Prostate gland (tissue), 2 donors: ENCODE data around the gene KIF17. TPM values are rescaled to one million over a fixed set of nuclear protein-coding genes. Genes with fewer than 3 reads are reported as not detected.

ENCODE experiments used
- DNase-seq: peaks from one replicate; pipeline ENCODE4 v3.0.0-alpha.2; 2019; ENCODE audit warnings: low spot score
- H3K27ac ChIP-seq, 2 donors: fragments of 200-600 bp; sonication (generic); 2 replicates each; pipeline ENCODE4 v1.5.1; 2017 to 2019
- H3K27me3 ChIP-seq: fragments of 200-600 bp; sonication (generic); replicated peaks from 2 replicates; pipeline ENCODE4 v1.5.1; 2019; ENCODE audit not compliant: insufficient read depth
- H3K36me3 ChIP-seq, 2 donors: fragments of 200-600 bp; sonication (generic); 1 replicate in 1 of 2; 2 replicates in 1 of 2; pipeline versions ENCODE4 v1.5.1 to v1.8.1; 2017 to 2019
- H3K4me1 ChIP-seq: fragments of 200-600 bp; sonication (generic); replicated peaks from 2 replicates; pipeline ENCODE4 v1.5.1; 2019
- H3K4me3 ChIP-seq, 2 donors: fragments of 200-600 bp; sonication (generic); 2 replicates each; pipeline ENCODE4 v1.5.1; 2017 to 2019
- H3K9me3 ChIP-seq: fragments of 200-600 bp; sonication (generic); 2 replicates; pipeline ENCODE4 v1.5.1; 2017
- POLR2A ChIP-seq: fragments of 450-650 bp; IDR thresholded peaks from one replicate; pipeline ENCODE4 v1.6.1; 2016; ENCODE audit warnings: antibody characterized with exemption, mild to moderate bottlenecking
- POLR2AphosphoS5 ChIP-seq: sonication (generic); formaldehyde crosslinking; IDR thresholded peaks from one replicate; pipeline ENCODE4 v1.6.1; 2017; ENCODE audit warnings: antibody characterized with exemption
- WGBS: methylation state at CpG from one replicate; pipeline ENCODE4 v1.1.5; 2018; 5-methylcytosine and 5-hydroxymethylcytosine counted together
- intact Hi-C: fragments of 100-400 bp; cut with DNase I; formaldehyde crosslinking; loops from one replicate; pipeline ENCODE4 v1.14.2; 2022
- total RNA-seq, 2 donors: library from RNA; depleted of rRNA; stranded (reverse); fragments of >200 nt; gene quantifications; one replicate each; pipeline ENCODE4 v1.1.0, GENCODE V29; 2016
- TF ChIP-seq, protein P1 (sequence below), 4 experiments: fragments of 200-600 bp in 2 of 4; fragments of 450-650 bp in 2 of 4; sonication (generic) in 2 of 4; IDR thresholded peaks; 1 replicate in 3 of 4; 2 replicates in 1 of 4; pipeline ENCODE4 v1.5.1; 2016 to 2019; ENCODE audit warnings: antibody characterized with exemption in 4 of 4, mild to moderate bottlenecking in 2 of 4, moderate library complexity in 2 of 4

The KIF17 gene
- total RNA-seq, 2 donors from 2014 or later, result 1.6 to 12.6 TPM

DNA sequence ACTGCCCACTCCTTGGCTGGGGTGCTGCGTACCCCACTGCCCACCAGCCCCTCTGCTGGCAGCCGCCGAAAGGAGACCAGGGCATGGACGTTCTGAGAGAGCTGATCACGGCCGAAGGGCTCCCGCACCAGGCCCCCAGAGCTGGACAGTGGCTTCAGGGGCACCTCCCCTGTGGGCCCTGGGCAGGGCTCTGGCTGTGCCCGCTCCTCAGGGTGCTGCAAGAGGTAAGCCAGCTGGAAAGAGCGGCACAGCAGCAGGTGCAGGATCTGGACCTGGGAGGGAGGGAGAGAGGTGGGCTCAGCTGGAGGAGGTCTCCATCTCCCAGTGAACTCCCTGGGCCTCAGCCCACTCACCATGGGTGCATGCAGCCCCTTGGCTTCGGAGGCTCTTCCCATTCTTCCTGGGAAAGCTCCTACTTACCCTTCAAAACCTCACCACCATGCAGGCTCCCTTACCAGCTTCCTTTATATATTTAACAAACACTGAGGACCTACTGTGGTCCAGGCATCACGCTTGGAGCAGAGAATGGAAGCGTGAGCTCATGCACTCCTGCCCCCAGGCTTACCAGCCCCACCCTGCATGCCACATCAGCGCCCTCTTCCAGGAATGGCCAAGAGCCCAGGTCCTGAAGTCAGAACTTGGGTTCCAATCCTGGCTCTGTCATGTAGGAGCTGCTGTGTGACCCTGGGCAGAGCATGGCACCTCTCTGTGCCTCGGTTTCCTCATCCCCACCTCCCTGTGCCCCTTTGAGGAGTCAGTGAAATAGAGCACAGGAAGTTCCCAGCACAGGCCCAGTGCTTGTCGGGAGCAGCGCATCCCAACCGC lies 6.8 kb upstream of the KIF17 start:
- Histone ChIP-seq H3K4me1 (no peaks in the 10 kb centered on the region), H3K27ac (no peak overlapping the region), H3K9me3 (no peaks in the 10 kb centered on the region), H3K27me3 (no peaks in the 10 kb centered on the region), H3K36me3 (no peaks in the 10 kb centered on the region), H3K4me3 (no peak overlapping the region)
- no peak for DNase-seq
- WGBS, result 85% methylated on average over 17 of the region's 17 CpGs
- no peak for TF ChIP-seq POLR2A
- TF ChIP-seq POLR2AphosphoS5, result no peak
- TF ChIP-seq, protein P1, sequence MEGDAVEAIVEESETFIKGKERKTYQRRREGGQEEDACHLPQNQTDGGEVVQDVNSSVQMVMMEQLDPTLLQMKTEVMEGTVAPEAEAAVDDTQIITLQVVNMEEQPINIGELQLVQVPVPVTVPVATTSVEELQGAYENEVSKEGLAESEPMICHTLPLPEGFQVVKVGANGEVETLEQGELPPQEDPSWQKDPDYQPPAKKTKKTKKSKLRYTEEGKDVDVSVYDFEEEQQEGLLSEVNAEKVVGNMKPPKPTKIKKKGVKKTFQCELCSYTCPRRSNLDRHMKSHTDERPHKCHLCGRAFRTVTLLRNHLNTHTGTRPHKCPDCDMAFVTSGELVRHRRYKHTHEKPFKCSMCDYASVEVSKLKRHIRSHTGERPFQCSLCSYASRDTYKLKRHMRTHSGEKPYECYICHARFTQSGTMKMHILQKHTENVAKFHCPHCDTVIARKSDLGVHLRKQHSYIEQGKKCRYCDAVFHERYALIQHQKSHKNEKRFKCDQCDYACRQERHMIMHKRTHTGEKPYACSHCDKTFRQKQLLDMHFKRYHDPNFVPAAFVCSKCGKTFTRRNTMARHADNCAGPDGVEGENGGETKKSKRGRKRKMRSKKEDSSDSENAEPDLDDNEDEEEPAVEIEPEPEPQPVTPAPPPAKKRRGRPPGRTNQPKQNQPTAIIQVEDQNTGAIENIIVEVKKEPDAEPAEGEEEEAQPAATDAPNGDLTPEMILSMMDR (IDR thresholded peaks at IDR 0.05), result no peak
- intact Hi-C loops, result no loop called here

DNA sequence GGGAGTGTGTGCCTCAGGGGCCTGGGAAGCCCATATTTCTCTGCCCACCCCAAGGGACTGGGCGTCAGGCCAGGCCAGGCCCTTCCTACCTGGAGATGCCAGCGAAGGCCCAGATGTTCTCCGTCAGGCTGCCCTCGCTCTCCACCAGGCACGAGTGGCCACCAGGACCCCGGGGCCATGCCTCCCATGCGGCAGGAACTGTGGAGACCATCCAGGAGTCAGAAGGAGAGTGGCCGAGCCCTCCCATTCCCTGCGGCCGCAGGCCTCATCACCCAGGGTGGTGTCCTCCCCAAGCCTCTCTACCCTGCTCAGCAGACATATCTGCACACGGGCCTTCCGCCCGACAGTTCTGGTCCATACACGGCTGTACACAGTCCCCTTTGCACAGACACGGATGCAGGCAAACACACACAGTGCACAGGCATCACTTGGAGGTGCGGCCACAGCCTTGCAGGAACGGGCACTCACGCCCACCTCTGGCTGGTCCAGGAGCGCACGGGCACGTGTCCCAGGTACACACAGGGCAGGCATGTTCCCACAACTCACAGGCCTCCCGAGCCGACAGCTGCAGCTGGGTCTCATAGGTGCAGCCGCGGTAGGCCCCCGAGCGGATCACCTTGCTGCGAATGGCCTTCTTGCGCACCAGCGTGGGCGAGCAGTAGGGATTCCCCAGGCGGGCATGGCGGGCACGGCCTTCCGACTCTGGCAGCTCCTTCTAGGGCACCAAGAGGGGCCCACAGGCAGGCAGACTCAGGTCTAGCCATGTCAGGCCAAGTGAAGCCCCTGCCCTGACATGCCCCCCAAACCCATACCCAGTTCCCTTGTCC lies 5.9 kb upstream of the KIF17 start:
- no peaks in the 10 kb centered on the region for H3K4me1 ChIP-seq
- peak; percentile 47 for DNase-seq

DNA sequence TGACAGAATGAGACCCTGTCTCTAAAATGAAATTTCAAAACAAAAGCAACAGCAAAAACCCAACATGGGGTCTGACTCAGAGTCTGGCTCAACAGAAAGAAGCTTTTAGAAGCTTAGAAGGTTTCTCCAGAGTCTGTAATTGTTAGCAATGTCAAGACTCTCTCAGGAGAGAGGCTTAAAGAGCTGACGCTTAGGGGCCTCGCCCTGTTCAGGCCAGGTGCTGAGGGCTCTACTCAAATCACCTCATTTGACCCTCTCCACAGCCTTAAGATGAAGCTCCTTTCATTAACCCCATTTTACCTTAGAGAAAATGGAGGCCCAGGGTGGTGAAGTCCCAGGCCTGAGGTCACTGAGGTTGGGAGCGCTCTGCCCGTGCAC lies 5.3 kb upstream of the KIF17 start:
- WGBS, result 76% methylated on average over 4 of the region's 4 CpGs
- Histone ChIP-seq H3K4me3 (no peak overlapping the region), H3K4me1 (no peaks in the 10 kb centered on the region), H3K9me3 (no peaks in the 10 kb centered on the region), H3K27ac (no peak overlapping the region), H3K36me3 (no peaks in the 10 kb centered on the region), H3K27me3 (no peaks in the 10 kb centered on the region)
- TF ChIP-seq POLR2AphosphoS5 (no peak), POLR2A (no peak)
- TF ChIP-seq, protein P1 (IDR thresholded peaks at IDR 0.05), result no peak
- DNase-seq, result no peak
- intact Hi-C loops, result no loop called here

More for the DNA sequence above, 5.9 kb upstream of the KIF17 start:
- WGBS, result 46% methylated on average over 35 of the region's 35 CpGs
- Histone ChIP-seq H3K27me3 (no peaks in the 10 kb centered on the region), H3K27ac (no peak overlapping the region), H3K4me3 (no peak overlapping the region), H3K9me3 (no peaks in the 10 kb centered on the region), H3K36me3 (no peaks in the 10 kb centered on the region)
- intact Hi-C loops, result no loop called here
- no peak for TF ChIP-seq POLR2A
- peak; percentile 26 for TF ChIP-seq POLR2AphosphoS5
- TF ChIP-seq, protein P1 (IDR thresholded peaks at IDR 0.05), result no peak

DNA sequence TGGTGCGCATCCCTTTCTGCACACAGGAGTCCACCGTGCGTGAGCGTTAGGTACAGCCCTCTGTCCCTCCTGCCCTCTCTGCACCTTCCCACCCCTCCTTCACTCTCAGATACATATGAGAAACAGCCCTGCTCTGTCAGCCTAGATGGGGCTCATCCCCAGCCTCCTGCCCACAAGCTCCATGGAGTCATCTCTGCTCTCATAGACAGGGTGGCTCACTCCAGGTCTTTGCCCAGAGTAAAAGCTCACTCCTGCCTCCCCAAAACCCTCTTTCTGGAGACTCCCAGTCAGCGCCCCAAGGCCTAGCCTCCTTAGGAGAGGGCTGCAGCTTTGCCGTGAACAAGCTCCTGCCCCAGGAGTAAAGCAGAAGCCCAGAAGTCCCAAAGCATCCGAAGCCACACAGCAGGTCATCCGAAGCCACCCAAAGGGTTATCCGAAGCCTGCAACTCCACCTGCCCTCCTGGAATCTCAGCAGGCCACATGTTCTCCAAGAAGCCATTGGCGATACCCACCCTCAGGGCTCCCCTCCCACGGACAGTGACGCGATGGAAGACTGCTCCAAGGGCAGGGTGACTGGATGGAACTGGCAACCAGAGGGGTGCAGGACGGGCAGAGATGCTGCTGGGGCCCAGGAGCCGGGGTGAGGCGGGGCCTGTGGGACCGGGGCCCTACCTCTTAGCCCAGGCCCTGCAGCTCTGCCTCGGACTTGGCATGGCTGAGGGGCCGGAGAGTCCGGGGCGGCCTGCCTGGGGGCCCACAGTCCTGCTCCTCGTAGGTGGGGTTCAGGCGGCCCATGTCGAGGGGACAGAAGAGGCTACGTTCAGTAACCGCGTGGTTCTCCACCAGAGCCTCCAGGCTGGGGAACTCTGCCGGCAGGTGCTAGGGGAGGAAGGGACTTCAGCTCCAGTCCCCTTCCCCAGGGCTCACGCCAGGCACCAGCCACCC lies 3.6 kb upstream of the KIF17 start:
- no peaks in the 10 kb centered on the region for H3K27me3 ChIP-seq
- TF ChIP-seq POLR2A (no peak), POLR2AphosphoS5 (no peak)
- TF ChIP-seq, protein P1 (IDR thresholded peaks at IDR 0.05), result no peak
- no peaks in the 10 kb centered on the region for H3K4me1 ChIP-seq
- DNase-seq, result no peak
- no peaks in the 10 kb centered on the region for H3K9me3 ChIP-seq
- 90% methylated on average over 29 of the region's 29 CpGs for WGBS
- H3K4me3 ChIP-seq, result no peak overlapping the region
- H3K27ac ChIP-seq, result no peak overlapping the region
- no peaks in the 10 kb centered on the region for H3K36me3 ChIP-seq
- intact Hi-C loops, result no loop called here
